Small intestine (tissue), 7 donors: ENCODE measurements around the gene TELO2. TPM values are rescaled to one million over a fixed set of nuclear protein-coding genes. Genes with fewer than 3 reads are reported as not detected.

Source experiments
- DNase-seq, 2 donors: peaks; one replicate each; pipeline versions ENCODE4 v3.0.0 to v3.0.0-alpha.2; 2013
- FAIRE-seq: peaks from 2 replicates; lab custom pipeline; 2012; peaks lifted over from hg19 to GRCh38; lab: Jason Lieb, UNC
- H3K27ac ChIP-seq, 3 donors: one replicate each; pipeline ENCODE4 v1.5.1; 2013; ENCODE audit warnings: low read length in 2 of 3, mild to moderate bottlenecking in 2 of 3, control low read depth in 1 of 3, inconsistent platforms in 1 of 3, low read depth in 1 of 3, moderate library complexity in 1 of 3
- H3K27me3 ChIP-seq, 3 donors: one replicate each; pipeline ENCODE4 v1.6.1; 2013; ENCODE audit warnings: low read length in 3 of 3, inconsistent platforms in 1 of 3; ENCODE audit not compliant: control insufficient read depth in 3 of 3, insufficient read depth in 3 of 3
- H3K36me3 ChIP-seq, 3 donors: one replicate each; pipeline ENCODE4 v1.6.1; 2013; ENCODE audit warnings: low read length in 3 of 3, inconsistent platforms in 1 of 3, low read depth in 1 of 3, mild to moderate bottlenecking in 1 of 3, moderate library complexity in 1 of 3; ENCODE audit not compliant: control insufficient read depth in 3 of 3, insufficient read depth in 2 of 3
- H3K4me1 ChIP-seq, 3 donors: one replicate each; pipeline ENCODE4 v1.6.1; 2013; ENCODE audit warnings: low read length in 2 of 3, inconsistent platforms in 1 of 3, low read depth in 1 of 3, mild to moderate bottlenecking in 1 of 3, moderate library complexity in 1 of 3; ENCODE audit not compliant: control insufficient read depth in 3 of 3, insufficient read depth in 2 of 3
- H3K4me3 ChIP-seq, 3 donors: one replicate each; pipeline ENCODE4 v1.5.1; 2013; ENCODE audit warnings: low read length in 3 of 3, control low read depth in 1 of 3, inconsistent platforms in 1 of 3, low read depth in 1 of 3, mild to moderate bottlenecking in 1 of 3, moderate library complexity in 1 of 3
- H3K9me3 ChIP-seq, 2 donors: one replicate each; pipeline ENCODE4 v1.6.1; 2013; ENCODE audit warnings: low read depth in 1 of 2, low read length in 1 of 2; ENCODE audit not compliant: control insufficient read depth in 2 of 2, insufficient read depth in 1 of 2
- WGBS, 3 donors: extraction: QIAGEN DNeasy Blood & Tissue Kit; methylation state at CpG; one replicate each; pipeline ENCODE4 v1.1.7; 2013; 5-methylcytosine and 5-hydroxymethylcytosine counted together
- polyA plus RNA-seq, 4 donors: library from polyadenylated mRNA; stranded (reverse) in 3 of 4; unstranded in 1 of 4; fragments of 200-250 nt in 3 of 4; fragments of 120-200 nt in 1 of 4; gene quantifications; one replicate each; pipeline versions ENCODE4 v1.2.1 to v1.2.3, GENCODE V29; 2013
- donor health status: healthy with polysubstance abuse.
- donor health status: control.
- donor health status: control.
- donor health status: Bipolar disorder and iron deficiency.
- donor health status: healthy.

Gene TELO2
- polyA plus RNA-seq, 4 donors = 41.3 to 50.3 (median 44.7) TPM

DNA sequence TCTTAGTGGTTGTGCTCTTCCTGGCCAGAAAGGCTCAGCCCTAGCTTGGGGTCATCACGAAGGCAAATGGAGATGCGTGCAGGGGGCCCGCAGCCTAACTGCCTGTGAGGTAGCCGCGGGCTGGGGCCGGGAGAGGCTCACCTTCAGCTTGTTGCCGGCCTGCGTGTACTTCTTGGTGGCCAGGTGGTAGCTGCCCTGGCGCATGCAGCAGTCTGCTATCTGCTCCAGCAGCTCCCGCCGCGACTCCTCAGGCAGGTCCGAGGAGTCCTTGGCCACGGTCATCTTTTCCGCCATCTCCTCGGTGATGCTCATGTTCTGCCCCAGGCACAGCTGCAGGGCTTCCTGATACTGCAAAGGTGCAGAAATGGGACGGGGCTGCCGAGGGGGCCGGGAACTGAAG lies 27.3 kb downstream of the TELO2 start:
- Histone ChIP-seq H3K27ac (no peak overlapping the region), H3K4me3 (no peak overlapping the region), H3K27me3 (no peaks in the 10 kb centered on the region), H3K36me3 (peaks cover 0 to 50% (median 0%) of the 10 kb centered on the region in 3 donors), H3K9me3 (peaks cover 0 to under 1% of the 10 kb centered on the region in 2 donors), H3K4me1 (no peaks in the 10 kb centered on the region)
- 94 to 95% (median 94%) methylated on average over 19 of the region's 19 CpGs for WGBS, 3 donors
- DNase-seq (no peak), FAIRE-seq (no peak)

- Histone ChIP-seq H3K36me3 (peaks cover 0 to 44% (median 0%) of the 10 kb centered on the region in 3 donors), H3K27ac (no peak overlapping the region), H3K27me3 (no peaks in the 10 kb centered on the region), H3K9me3 (no peaks in the 10 kb centered on the region), H3K4me3 (no peak overlapping the region), H3K4me1 (peaks cover 0 to 6% (median 0%) of the 10 kb centered on the region in 3 donors)
- WGBS, 3 donors = 92 to 95% (median 92%) methylated on average over 28 to 30 of the region's 30 CpGs
- FAIRE-seq (no peak), DNase-seq (no peak)
Measured at GRCh38 chr16:1523581-1524245, 30.6 kb downstream of the TELO2 start.

DNA sequence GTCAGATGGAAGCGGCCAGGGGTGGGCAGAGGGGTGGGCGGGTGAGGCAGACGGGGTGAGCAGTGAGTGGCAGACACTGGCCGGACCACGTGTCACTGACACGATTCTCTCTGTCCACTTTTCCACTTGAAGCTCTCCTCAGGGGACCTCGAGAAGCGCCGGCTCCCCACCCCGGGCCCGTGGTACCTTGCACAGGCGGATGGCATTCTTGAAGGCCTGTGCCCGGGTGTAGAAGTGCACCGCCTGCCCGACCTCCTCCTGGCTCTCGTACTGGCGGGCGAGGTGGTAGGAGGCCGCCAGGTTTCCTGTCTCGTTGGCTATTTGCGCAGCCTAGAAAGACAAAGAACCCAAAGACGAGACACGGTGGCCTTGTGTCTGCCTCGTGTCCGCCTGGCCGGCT lies 31.2 kb downstream of the TELO2 start:
- Histone ChIP-seq H3K4me1 (peaks cover 0 to 6% (median 0%) of the 10 kb centered on the region in 3 donors), H3K36me3 (peaks cover 0 to 38% (median 0%) of the 10 kb centered on the region in 3 donors), H3K4me3 (no peak overlapping the region), H3K27ac (no peak overlapping the region), H3K27me3 (no peaks in the 10 kb centered on the region), H3K9me3 (no peaks in the 10 kb centered on the region)
- 93 to 94% (median 94%) methylated on average over 26 of the region's 26 CpGs for WGBS, 3 donors
- DNase-seq (no peak), FAIRE-seq (no peak)

GRCh38 chr16:1525871-1526607 lies 32.9 kb downstream of the TELO2 start:
- no peaks in the 10 kb centered on the region for H3K27me3 ChIP-seq
- peaks cover 0 to 6% (median 0%) of the 10 kb centered on the region in 3 donors for H3K4me1 ChIP-seq
- no peaks in the 10 kb centered on the region for H3K9me3 ChIP-seq
- DNase-seq (no peak), FAIRE-seq (no peak)
- peaks cover 0 to 29% (median 0%) of the 10 kb centered on the region in 3 donors for H3K36me3 ChIP-seq
- no peak overlapping the region for H3K27ac ChIP-seq
- H3K4me3 ChIP-seq = no peak overlapping the region
- WGBS, 3 donors = 75 to 83% (median 79%) methylated on average over 30 to 44 of the region's 44 CpGs

DNA sequence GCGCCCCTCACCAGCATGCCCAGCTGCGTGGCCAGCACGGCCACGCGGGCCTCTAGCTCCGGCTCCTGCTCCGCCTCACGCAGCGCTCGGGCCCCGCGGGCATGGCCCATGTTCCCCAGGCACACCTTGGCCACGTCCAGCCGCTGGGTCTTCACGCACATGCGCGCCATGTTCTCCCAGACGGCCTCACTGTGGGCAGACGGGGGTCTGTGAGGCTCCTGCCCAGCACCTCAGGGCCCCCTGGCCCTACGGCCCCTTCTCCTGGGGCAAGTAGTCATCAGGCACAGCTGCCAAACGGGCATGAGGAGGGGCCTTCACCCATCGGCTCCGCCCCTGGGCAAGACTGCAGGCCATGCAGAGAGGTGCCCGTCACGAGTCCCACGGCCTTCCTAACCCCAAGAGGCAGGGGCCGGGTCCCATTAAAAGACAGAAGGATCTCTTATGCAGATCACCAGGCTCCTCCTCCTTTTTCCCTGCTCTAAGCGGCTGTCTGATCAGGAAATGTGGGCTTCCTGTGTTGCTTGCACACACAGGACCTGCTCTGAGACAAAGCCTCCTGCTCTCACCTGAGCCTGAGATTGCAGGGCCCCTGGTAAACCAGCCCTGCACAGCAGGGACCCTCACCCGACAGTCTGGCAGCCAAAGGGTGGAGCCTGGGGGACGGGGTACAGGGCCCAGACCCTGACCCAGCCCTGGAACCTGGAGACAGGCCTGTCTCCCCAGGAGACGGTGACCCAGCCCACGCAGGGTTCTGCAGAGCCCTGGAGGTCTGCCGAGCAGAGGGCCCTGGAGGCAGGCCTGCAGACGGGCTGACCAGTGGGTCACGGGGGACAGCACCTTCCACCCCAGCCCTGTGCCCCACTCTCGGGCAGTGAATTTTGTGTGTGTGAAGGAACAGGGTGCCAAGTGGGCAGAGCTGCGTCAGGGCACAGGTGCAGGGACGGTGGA lies 33.7 kb downstream of the TELO2 start:
- H3K36me3 ChIP-seq = peaks cover 0 to 29% (median 0%) of the 10 kb centered on the region in 3 donors
- H3K27me3 ChIP-seq = no peaks in the 10 kb centered on the region
- FAIRE-seq = no peak
- peak overlapping the region in 1 of 3 donors; percentile 19 for H3K27ac ChIP-seq
- 78 to 81% (median 80%) methylated on average over 36 to 38 of the region's 38 CpGs for WGBS, 3 donors
- H3K4me1 ChIP-seq = peaks cover 0 to 6% (median 0%) of the 10 kb centered on the region in 3 donors
- H3K4me3 ChIP-seq = no peak overlapping the region
- DNase-seq = no peak
- no peaks in the 10 kb centered on the region for H3K9me3 ChIP-seq

DNA sequence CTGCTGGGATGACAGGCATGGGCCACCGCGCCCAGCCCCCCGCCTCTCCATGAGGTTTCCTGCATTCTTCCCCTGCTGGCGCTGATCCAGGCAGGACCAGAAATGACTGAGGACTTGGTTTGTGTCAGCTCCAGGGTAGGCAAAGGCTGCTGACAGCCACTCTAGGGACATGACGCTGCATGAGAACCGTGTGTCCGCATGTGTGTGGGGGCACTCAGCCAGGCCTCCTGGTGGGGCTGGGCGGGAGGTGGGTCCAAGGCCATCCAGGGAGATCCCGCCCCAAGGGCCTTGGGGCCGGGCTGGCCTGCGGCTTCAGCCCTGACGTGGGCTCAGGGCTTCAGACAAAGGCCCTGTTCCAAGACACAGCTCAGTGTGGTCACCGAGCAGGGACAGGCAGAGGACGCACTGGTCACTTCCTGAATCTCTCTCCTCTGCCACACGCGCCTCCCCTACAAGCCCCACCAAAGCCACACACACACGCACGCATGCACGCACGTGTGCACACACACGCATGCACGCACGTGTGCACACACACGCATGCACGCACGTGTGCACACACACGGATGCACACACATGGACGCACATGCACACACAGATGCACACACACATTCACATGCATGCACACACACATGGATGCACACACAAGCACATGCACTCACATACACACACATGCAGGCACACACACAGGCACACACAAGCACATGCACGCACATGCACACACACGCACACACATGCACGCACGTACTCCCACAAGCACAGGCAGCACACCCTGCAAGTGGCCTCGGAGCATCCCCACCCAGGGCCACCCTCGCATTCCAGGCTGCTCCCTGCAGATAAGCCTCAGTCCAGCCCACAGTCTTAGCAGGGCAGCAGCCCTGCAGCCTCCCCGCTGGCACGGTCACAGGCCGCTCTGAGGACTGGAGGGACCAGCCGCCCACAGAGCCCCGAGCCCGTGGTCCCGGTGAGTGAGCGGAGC lies 35.0 kb downstream of the TELO2 start:
- Histone ChIP-seq H3K27ac (no peak overlapping the region), H3K4me3 (no peak overlapping the region), H3K9me3 (no peaks in the 10 kb centered on the region), H3K4me1 (peaks cover 0 to 10% (median 0%) of the 10 kb centered on the region in 3 donors), H3K36me3 (peaks cover 0 to 27% (median 0%) of the 10 kb centered on the region in 3 donors), H3K27me3 (no peaks in the 10 kb centered on the region)
- WGBS, 3 donors = 66 to 72% (median 72%) methylated on average over 42 of the region's 42 CpGs
- FAIRE-seq = no peak
- peak in 1 of 2 donors; percentile 17 for DNase-seq

- 86 to 94% (median 90%) methylated on average over 29 of the region's 29 CpGs for WGBS, 3 donors
- Histone ChIP-seq H3K4me3 (no peak overlapping the region), H3K4me1 (peaks cover 0 to 10% (median 0%) of the 10 kb centered on the region in 3 donors), H3K36me3 (peaks cover 0 to 19% (median 0%) of the 10 kb centered on the region in 3 donors), H3K9me3 (no peaks in the 10 kb centered on the region), H3K27me3 (no peaks in the 10 kb centered on the region), H3K27ac (no peak overlapping the region)
- no peak for FAIRE-seq
- no peak for DNase-seq
Measured at GRCh38 chr16:1528921-1529537, 35.9 kb downstream of the TELO2 start.
